Esophagus squamous epithelium (tissue), 4 donors: Measurements from ENCODE around the gene GNA12.
"Not testable (repeated sequence)": the region's sequence is repeated elsewhere in the genome, so short reads cannot be mapped to it uniquely, and the experiment has no call there.

ENCODE experiments used
- CTCF ChIP-seq, 6 experiments: fragments of 450-650 bp in 4 of 6; fragments of 200-600 bp in 2 of 6; sonication (generic) in 2 of 6; IDR thresholded peaks; one replicate each; pipeline ENCODE4 v1.5.1; 2016 to 2019; ENCODE audit warnings: antibody characterized with exemption in 6 of 6, mild to moderate bottlenecking in 4 of 6, moderate library complexity in 4 of 6
- POLR2A ChIP-seq, 4 donors: fragments of 450-650 bp; IDR thresholded peaks; one replicate each; pipeline ENCODE4 v1.6.1; 2017; ENCODE audit warnings: antibody characterized with exemption in 4 of 4, mild to moderate bottlenecking in 4 of 4, moderate library complexity in 3 of 4

- TF ChIP-seq CTCF, POLR2A (IDR thresholded peaks at IDR 0.05): not testable (repeated sequence)
These were observed 106.9 kb downstream of the GNA12 start for GRCh38 chr7:2737005-2737743.
